HepG2 (cell line): ENCODE data around the gene NEK8. TPM values are rescaled to one million over a fixed set of nuclear protein-coding genes. Genes with fewer than 3 reads are reported as not detected.

Experiments
- ATAC-seq: fragments of 200-7000 bp; cut with Tn5 transposase; 3 replicates; pipeline ENCODE4 v1.9.1; 2020; ENCODE audit warnings: mild to moderate bottlenecking, moderate library complexity
- BruUV-seq: library from RNA; stranded (reverse); fragments of 400-500 nt; replicated peaks from 2 replicates; lab custom pipeline; 2021; lab: Mats Ljungman, UMichigan
- CTCF ChIA-PET: fragments of 300-600 bp; formaldehyde crosslinking; extraction: SDS; loops from one replicate; lab custom pipeline; 2021; ENCODE audit warnings: low total read pairs, inconsistent platforms, low intra/inter-chr PET ratio; lab: Yijun Ruan, JAX
- POLR2A ChIA-PET: fragments of 350-600 bp; sonication (Branson Sonifier 250); formaldehyde crosslinking; loops from one replicate; lab custom pipeline; 2020; ENCODE audit warnings: antibody characterized with exemption, inconsistent platforms; lab: Yijun Ruan, JAX
- DNase-seq: peaks from one replicate; pipeline ENCODE4 v3.0.0-alpha.2; 2015; ENCODE audit warnings: low spot score
- FAIRE-seq: peaks from 3 replicates; lab custom pipeline; 2011; peaks lifted over from hg19 to GRCh38; lab: Jason Lieb, UNC
- H2AFZ ChIP-seq: one replicate; pipeline ENCODE4 v1.6.1; 2011; ENCODE audit warnings: low read length, inconsistent platforms
- H3K27ac ChIP-seq: fragments of 300-600 bp; 3 replicates; pipeline ENCODE4 v1.8.0; 2011; ENCODE audit warnings: mixed run types, mild to moderate bottlenecking, mixed read lengths, low read length, inconsistent platforms; ENCODE audit not compliant: insufficient read depth; ENCODE audit errors: extremely low read length
- H3K27me3 ChIP-seq, 2 experiments: fragments of 200-600 bp in 1 of 2; 2 replicates in 1 of 2; 3 replicates in 1 of 2; pipeline versions ENCODE4 v1.6.0 to v1.8.0; 2011; ENCODE audit warnings: low read length in 2 of 2, mild to moderate bottlenecking in 2 of 2, moderate library complexity in 2 of 2, inconsistent platforms in 1 of 2; ENCODE audit not compliant: insufficient read depth in 2 of 2, control insufficient read depth in 1 of 2
- H3K36me3 ChIP-seq, 2 experiments: fragments of 200-600 bp in 1 of 2; replicated peaks in 1 of 2; 2 replicates in 1 of 2; 3 replicates in 1 of 2; pipeline versions ENCODE4 v1.5.1 to v1.8.0; 2011; ENCODE audit warnings: low read length in 2 of 2, inconsistent platforms in 1 of 2; ENCODE audit not compliant: insufficient read depth in 2 of 2, control insufficient read depth in 1 of 2
- H3K4me1 ChIP-seq: 2 replicates; pipeline ENCODE4 v1.5.1; 2012; ENCODE audit warnings: low read length, inconsistent platforms; ENCODE audit not compliant: insufficient read depth
- H3K4me2 ChIP-seq: 2 replicates; pipeline ENCODE4 v1.6.0; 2011; ENCODE audit warnings: low read depth, low read length, inconsistent platforms
- H3K4me3 ChIP-seq, 3 experiments: fragments of 200-600 bp in 1 of 3; sonication (generic), shearing (Covaris generic) in 1 of 3; replicated peaks in 1 of 3; 2 replicates each; pipeline ENCODE4 v1.5.1; 2011 to 2016; ENCODE audit warnings: low read length in 3 of 3, inconsistent platforms in 2 of 3, low read depth in 2 of 3, mild to moderate bottlenecking in 2 of 3, control low read depth in 1 of 3, mixed read lengths in 1 of 3; ENCODE audit not compliant: insufficient read depth in 1 of 3
- H3K79me2 ChIP-seq: one replicate; pipeline ENCODE4 v1.6.1; 2011; ENCODE audit warnings: low read length, inconsistent platforms; ENCODE audit not compliant: insufficient read depth
- H3K9ac ChIP-seq: 2 replicates; pipeline ENCODE4 v1.6.0; 2011; ENCODE audit warnings: mild to moderate bottlenecking, low read depth, low read length, inconsistent platforms; ENCODE audit not compliant: insufficient read depth
- H3K9me3 ChIP-seq: 2 replicates; pipeline ENCODE4 v1.5.1; 2012; ENCODE audit warnings: mild to moderate bottlenecking, low read length
- H4K20me1 ChIP-seq: 2 replicates; pipeline ENCODE4 v1.6.0; 2011; ENCODE audit warnings: inconsistent platforms, mild to moderate bottlenecking, low read length, moderate library complexity; ENCODE audit not compliant: insufficient read depth
- AGO2 ChIP-seq: fragments of 200-400 bp; formaldehyde crosslinking; optimal IDR thresholded peaks from 2 replicates; pipeline ENCODE3; 2017; ENCODE audit warnings: mild to moderate bottlenecking, low read depth, low read length, moderate library complexity
- BATF2 ChIP-seq: sonication (generic); formaldehyde crosslinking; IDR thresholded peaks from 2 replicates; pipeline ENCODE4 v1.8.0; 2022; ENCODE audit warnings: mild to moderate bottlenecking, missing genetic modification reagents, moderate library complexity
- FOSL2 ChIP-seq: sonication (generic); formaldehyde crosslinking; IDR thresholded peaks from 2 replicates; pipeline ENCODE4 v1.4.0; 2020; ENCODE audit warnings: missing genetic modification reagents
- HNRNPL ChIP-seq: fragments of 200-400 bp; formaldehyde crosslinking; IDR thresholded peaks from 2 replicates; pipeline ENCODE4 v1.6.1; 2017; ENCODE audit warnings: mild to moderate bottlenecking, low read depth, low read length
- MAFF ChIP-seq: IDR thresholded peaks from 2 replicates; pipeline ENCODE4 v1.6.1; 2011; ENCODE audit warnings: low read depth, low read length, improper control_type of control experiment
- MAFK ChIP-seq, 2 experiments: IDR thresholded peaks in 1 of 2; conservative IDR thresholded peaks in 1 of 2; 2 replicates each; pipeline ENCODE4 v1.6.1; 2011; ENCODE audit warnings: improper control_type of control experiment in 2 of 2, low read length in 2 of 2
- NRL ChIP-seq: sonication (generic); formaldehyde crosslinking; IDR thresholded peaks from 2 replicates; pipeline ENCODE4 v1.5.0; 2020; ENCODE audit warnings: missing genetic modification reagents, mild to moderate bottlenecking, moderate library complexity, borderline replicate concordance
- PLRG1 ChIP-seq: fragments of 450-650 bp; conservative IDR thresholded peaks from 2 replicates; pipeline ENCODE4 v1.6.1; 2016
- POLR2A ChIP-seq, 2 experiments: IDR thresholded peaks; 2 replicates each; pipeline ENCODE4 v1.6.1; 2011; ENCODE audit warnings: low read depth in 2 of 2, low read length in 2 of 2, mild to moderate bottlenecking in 1 of 2, moderate library complexity in 1 of 2; ENCODE audit not compliant: insufficient read depth in 1 of 2
- POLR2AphosphoS2 ChIP-seq: IDR thresholded peaks from 2 replicates; pipeline ENCODE4 v1.6.1; 2011; ENCODE audit warnings: low read depth, low read length, improper control_type of control experiment
- RBFOX2 ChIP-seq: fragments of 200-400 bp; formaldehyde crosslinking; IDR thresholded peaks from 2 replicates; pipeline ENCODE4 v1.6.1; 2017; ENCODE audit warnings: low read depth, mild to moderate bottlenecking, low read length
- XRCC5 ChIP-seq: fragments of 200-400 bp; formaldehyde crosslinking; optimal IDR thresholded peaks from 2 replicates; pipeline ENCODE3; 2017; ENCODE audit warnings: mild to moderate bottlenecking, low read length
- YEATS2 ChIP-seq: sonication (generic); formaldehyde crosslinking; IDR thresholded peaks from 2 replicates; pipeline ENCODE4 v1.4.0; 2020; ENCODE audit warnings: missing genetic modification reagents, borderline replicate concordance
- ZBTB10 ChIP-seq: sonication (generic); formaldehyde crosslinking; IDR thresholded peaks from 2 replicates; pipeline ENCODE4 v1.4.0; 2020; ENCODE audit warnings: missing genetic modification reagents, borderline replicate concordance
- ZC3H4 ChIP-seq: sonication (generic); formaldehyde crosslinking; IDR thresholded peaks from 2 replicates; pipeline ENCODE4 v1.4.0; 2020; ENCODE audit warnings: missing genetic modification reagents, borderline replicate concordance
- ZNF281 ChIP-seq: sonication (generic); formaldehyde crosslinking; IDR thresholded peaks from 2 replicates; pipeline ENCODE4 v1.4.0; 2020; ENCODE audit warnings: missing genetic modification reagents, borderline replicate concordance
- ZNF572 ChIP-seq: sonication (generic); formaldehyde crosslinking; IDR thresholded peaks from 2 replicates; pipeline ENCODE4 v1.5.1; 2020; ENCODE audit warnings: mild to moderate bottlenecking, missing genetic modification reagents
- ZNF788 ChIP-seq: sonication (generic); formaldehyde crosslinking; IDR thresholded peaks from 2 replicates; pipeline ENCODE4 v1.5.0; 2020; ENCODE audit warnings: mild to moderate bottlenecking, missing genetic modification reagents, borderline replicate concordance
- WGBS: methylation state at CpG from one replicate; pipeline ENCODE4 v1.1.6; 2017; ENCODE audit warnings: low lambda C conversion rate; 5-methylcytosine and 5-hydroxymethylcytosine counted together
- in situ Hi-C: cut with HindIII; loops from 2 replicates; pipeline ENCODE4 v1.10.0; 2017; ENCODE audit warnings: low pct_unique_long_range_greater_than_20kb; ENCODE audit not compliant: extremely low pct_ligation_motif_present
- intact Hi-C: fragments of 100-400 bp; cut with micrococcal nuclease; formaldehyde crosslinking; loops from one replicate; pipeline ENCODE4 v1.10.0; 2022; ENCODE audit not compliant: unreplicated experiment
- polyA plus RNA-seq, 8 experiments: library from polyadenylated mRNA; depleted of rRNA in 3 of 8; stranded (reverse) in 7 of 8; unstranded in 1 of 8; fragments of >200 nt; fragmentation: Illumina TruSeq in 4 of 8; extraction: Trizol in 4 of 8; gene quantifications; 2 replicates each; pipeline versions ENCODE4 v1.2.1 to v1.2.3, GENCODE V29; 2011 to 2016; ENCODE audit warnings: low read depth in 4 of 8, missing spikeins in 1 of 8, mixed read lengths in 1 of 8; ENCODE audit not compliant: insufficient read depth in 1 of 8
- total RNA-seq, 5 experiments: library from RNA; depleted of rRNA; stranded (reverse); fragments of >200 nt; fragmentation: Illumina TruSeq; extraction: Trizol; gene quantifications; 2 replicates each; pipeline ENCODE4 v1.2.3, GENCODE V29; 2016; ENCODE audit warnings: low read depth in 1 of 5

The NEK8 gene
- total and polyA plus RNA-seq, 2 of the 13 experiments (the other 11 are each of a cell fraction or from before 2014, with no cell fraction given): 5.8 to 13.5 TPM

- H3K9ac ChIP-seq: peak overlapping the region; percentile 98
- H4K20me1 ChIP-seq: peaks cover 52% of the 10 kb centered on the region
- 75% methylated on average over 4 of the region's 4 CpGs for WGBS
Measured at GRCh38 chr17:28745786-28746411, 17.3 kb downstream of the NEK8 start.

More at GRCh38 chr17:28745786-28746411, 17.3 kb downstream of the NEK8 start:
- peak overlapping the region; percentile 72 to 93 (median 74); a peak in 5 of 6 replicates for H3K4me3 ChIP-seq
- H3K79me2 ChIP-seq: peaks cover 33% of the 10 kb centered on the region
- ChIA-PET POLR2A (interaction anchor here (0.8 to 12.3 kb wide), 15 partner anchors 8 to 204 kb away, joined by 3 to 590 read pairs (median 5); partner anchors contain the start of genes DHRS13, FAM222B, FLOT2 and NEK8), CTCF (no interaction called here)
- no peaks in the 10 kb centered on the region; a peak in 1 of 5 replicates for H3K27me3 ChIP-seq
- H3K4me1 ChIP-seq: peaks cover 68% of the 10 kb centered on the region
- peak overlapping the region; percentile 98 for H3K4me2 ChIP-seq
- no peak overlapping the region for H2AFZ ChIP-seq
- TF ChIP-seq YEATS2 (CRISPR knock-in tag) (no peak), ZNF788 (CRISPR knock-in tag) (0 out of 2 replicates have a peak, but pooled peaks have one; percentile 31), ZNF281 (no peak), NRL (CRISPR knock-in tag) (0 out of 2 replicates have a peak, but pooled peaks have one; percentile 42), POLR2AphosphoS2 (peak; percentile 67; the same call in 1 of the 2 replicates), MAFF (peak; percentile 90), ZBTB10 (no peak), BATF2 (CRISPR knock-in tag) (0 out of 2 replicates have a peak, but pooled peaks have one; percentile 0), FOSL2 (CRISPR knock-in tag) (peak; percentile 13; the same call in 1 of the 2 replicates), XRCC5 (no peak), ZC3H4 (CRISPR knock-in tag) (no peak), ZNF572 (CRISPR knock-in tag) (0 out of 2 replicates have a peak, but pooled peaks have one; percentile 43), RBFOX2 (peak; percentile 70), HNRNPL (peak; percentile 65; the same call in 1 of the 2 replicates), MAFK (conservative IDR thresholded peaks at IDR 0.05 in 1 of 2, IDR thresholded peaks at IDR 0.05 in 1 of 2; ENCODE audit: low read length in 2 of 2) (peak; percentile 91 to 94), AGO2 (peak; percentile 69), POLR2A (IDR thresholded peaks at IDR 0.05; ENCODE audit: insufficient read depth in 1 of 2, low read depth in 2 of 2, low read length in 2 of 2) (peak in 1 of 2 experiments; percentile 2; a peak in 1 of 4 replicates), PLRG1 (no peak)
- in situ Hi-C loops: loop anchor here (25.0 kb wide), 1 partner anchor 366 kb away; no protein-coding TSS in a partner anchor
- no peaks in the 10 kb centered on the region for H3K9me3 ChIP-seq
- no TSS peak for BruUV-seq
- DNase-seq: no peak
- peaks cover 36 to 43% of the 10 kb centered on the region in 2 experiments for H3K36me3 ChIP-seq
- intact Hi-C loops: loop anchor here (1.0 kb wide), 1 partner anchor 18 kb away; the partner anchor contains the start of gene NEK8
- peak overlapping the region; percentile 95 for H3K27ac ChIP-seq
- ATAC-seq: no peak
- no peak for FAIRE-seq
